ENCODE measurements around the gene RELT.

DNA sequence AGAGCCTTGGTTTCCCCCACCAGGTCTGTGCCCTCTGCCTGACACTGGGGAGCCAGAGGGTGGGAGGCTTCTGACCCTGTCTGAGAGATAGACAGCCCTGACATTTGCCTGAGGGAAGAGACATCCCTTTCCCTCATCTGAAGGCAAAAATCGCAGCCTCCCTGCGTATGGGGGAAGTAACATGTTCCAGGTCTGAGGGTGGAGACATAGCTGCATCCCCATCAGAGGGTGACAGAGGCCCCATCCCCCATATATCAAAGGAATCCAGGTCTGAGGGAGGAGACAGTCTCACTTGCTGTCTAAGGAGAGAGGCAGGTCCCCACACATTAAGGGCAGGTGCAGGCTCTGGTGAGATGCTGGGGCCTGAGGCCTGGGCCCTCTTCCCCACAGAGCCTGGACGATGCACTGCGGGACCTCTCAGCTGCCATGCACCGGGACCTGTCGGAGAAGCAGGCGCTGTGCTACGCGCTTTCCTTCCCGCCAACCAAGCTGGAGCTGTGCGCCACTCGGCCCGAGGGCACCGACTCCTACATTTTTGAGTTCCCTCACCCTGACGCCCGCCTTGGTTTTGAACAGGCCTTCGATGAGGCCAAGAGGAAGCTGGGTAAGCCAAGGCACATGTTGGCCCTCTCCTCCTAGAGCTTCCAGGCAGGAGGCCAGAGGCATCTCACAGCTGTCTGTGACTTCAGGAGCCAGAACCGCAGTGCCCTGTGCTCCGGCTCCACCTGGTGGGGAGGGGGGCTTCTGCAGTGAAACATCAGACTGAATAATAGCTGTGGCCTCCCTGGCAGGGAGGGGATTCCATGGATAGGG lies 16.1 kb upstream of the RELT start:
- TF ChIP-seq POLR2AphosphoS5 (IDR thresholded peaks at IDR 0.05; ENCODE audit: low read depth, low read length) (no peak), POLR2A (IDR thresholded peaks at IDR 0.05; ENCODE audit: low read depth, low read length) (no peak), TAF1 (IDR thresholded peaks at IDR 0.05; ENCODE audit: borderline replicate concordance, low read depth, low read length) (no peak)
